Stimulated activated naive CD8-positive, alpha-beta T cell treated with anti-CD3 and anti-CD28 coated beads, Interleukin-15, Interleukin-2, amounts not matched to agents 100 U/mL and 50 U/mL, for 24 hours (primary cell): ENCODE results near the gene TMEM94.
"Not testable (repeated sequence)": the region's sequence is repeated elsewhere in the genome, so short reads cannot be mapped to it uniquely, and the experiment has no call there.

Source experiments
- ATAC-seq: fragments of 150-1000 bp; cut with Tn5 transposase; one replicate; pipeline ENCODE4 v1.10.0; 2021
- DNase-seq: peaks from one replicate; pipeline ENCODE4 v3.0.0; 2021

TMEM94 gene

DNA sequence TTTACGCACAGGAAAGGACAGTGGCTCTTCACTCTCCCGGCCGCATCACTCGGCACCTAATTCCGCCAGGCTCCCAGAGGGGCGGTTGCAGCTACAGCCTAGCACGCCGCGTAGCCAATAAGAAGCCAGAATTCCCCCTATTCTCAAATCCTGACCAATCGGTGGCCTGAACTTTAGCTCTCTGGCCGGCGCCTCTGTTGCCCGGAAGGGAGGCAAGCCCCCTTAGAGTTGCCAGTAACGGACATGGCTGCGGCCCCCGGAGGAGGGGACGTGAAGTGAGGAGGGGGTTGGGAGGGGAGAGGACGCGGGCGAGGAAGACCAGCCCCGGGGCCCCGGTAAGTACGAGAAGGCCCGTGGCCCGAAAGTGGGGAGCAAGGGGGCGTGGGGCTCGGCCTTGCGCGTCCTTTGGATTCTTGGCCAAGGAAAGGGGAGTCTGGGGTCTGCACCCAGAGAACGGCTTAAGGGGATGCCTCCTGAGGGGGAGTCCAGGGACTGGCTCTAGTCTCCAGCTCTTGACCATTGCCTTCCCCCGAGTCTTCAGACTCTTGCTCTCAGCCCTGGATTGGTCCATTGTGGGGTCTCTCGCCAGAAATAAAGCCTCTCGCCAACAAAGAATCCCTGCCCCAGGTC lies at the start of gene TMEM94:
Gene TMEM94, plus strand, starts transcription at position 219 of the 630 bp plus-strand sequence. CDS start 15,271 bp downstream, outside the sequence.
- peak; percentile 98 for ATAC-seq
- peak; percentile 89 for DNase-seq

DNA sequence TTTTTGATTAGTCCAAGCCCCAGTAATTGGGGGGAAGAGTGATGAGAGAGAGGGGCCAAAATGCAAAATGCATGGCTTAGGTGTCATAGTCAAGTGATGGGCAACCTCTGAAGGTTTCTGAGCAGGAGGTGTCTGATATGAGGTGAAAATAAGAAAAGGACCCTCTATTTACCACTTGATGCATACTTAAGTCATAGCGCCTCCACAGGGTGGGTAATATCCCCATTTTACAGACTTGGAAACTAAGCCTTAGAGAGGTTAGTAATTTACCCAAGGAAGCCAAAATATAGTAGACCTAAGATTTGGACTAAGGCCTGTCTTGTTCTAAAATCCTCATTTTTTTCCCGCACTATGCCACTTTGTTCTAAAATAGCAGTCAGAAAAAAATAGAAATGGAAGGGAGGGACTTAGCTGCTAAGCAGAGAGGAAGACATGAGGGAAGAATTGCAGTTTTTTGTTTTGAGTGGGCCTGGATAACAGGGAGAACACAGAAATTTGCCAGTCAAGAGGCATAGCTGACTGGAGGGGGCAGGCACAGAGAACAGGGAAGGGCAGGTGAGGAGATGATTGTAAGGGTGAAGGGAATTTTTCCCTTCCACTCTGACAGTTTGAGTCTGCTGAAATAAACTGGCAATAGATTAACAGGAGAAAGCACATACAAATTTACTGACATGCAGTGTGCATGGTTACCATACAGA lies 48.6 kb upstream of the TMEM94 start:
- DNase-seq, result no peak
- ATAC-seq, result no peak

DNA sequence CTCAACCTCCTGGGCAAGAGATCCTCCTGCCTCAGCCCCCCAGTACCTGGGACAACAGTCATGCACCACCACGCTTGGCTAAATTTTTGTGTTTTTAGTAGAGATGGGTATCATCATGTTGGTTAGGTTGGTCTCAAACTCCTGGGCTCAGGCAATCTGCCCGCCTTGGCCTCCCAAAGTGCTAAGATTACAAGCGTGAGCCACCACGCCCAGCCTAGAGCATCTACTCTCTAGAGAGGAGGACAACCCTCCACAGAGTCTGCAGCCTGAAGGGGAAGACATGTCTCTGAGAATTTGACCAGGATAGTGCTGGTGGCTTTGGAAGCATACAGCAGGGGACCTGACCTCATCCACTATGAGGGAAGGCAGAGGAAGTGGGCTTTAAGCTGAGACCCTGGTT lies 46.3 kb upstream of the TMEM94 start:
- DNase-seq, result no peak
- no peak for ATAC-seq

DNA sequence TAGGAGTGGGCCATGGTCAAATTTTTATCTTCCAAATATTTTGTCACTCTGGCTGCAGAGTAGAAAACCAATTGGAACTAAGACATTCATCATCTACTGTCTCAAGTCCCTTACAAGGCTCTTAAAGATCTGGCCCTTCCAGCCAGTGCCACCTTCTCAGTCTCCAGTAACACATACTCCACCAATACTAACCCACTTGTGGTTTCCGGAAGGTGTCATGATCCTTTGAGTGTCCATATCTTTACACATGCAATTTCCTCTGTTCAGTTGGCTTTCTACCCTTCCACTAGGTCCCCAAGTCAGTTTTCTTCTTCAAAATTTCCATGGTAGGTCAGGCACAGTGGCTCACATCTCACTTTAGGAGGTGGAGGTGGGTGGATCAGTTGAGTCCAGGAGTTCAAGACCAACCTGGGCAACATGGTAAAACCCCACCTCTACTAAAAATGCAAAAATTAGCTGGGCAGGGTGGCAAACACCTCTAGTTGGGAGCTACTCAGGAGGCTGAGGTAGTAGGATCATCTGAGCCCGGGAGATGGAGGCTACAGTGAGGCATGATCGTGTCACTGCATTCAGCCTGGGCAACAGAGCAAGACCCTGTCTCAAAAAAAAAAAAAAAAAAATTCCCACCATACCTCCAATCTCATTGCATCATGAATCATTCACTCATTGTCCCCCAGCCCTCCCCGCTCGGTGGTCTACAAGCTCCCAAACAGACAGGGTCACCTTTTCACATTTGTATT lies 44.9 kb upstream of the TMEM94 start:
- DNase-seq (no peak), ATAC-seq (no peak)

DNA sequence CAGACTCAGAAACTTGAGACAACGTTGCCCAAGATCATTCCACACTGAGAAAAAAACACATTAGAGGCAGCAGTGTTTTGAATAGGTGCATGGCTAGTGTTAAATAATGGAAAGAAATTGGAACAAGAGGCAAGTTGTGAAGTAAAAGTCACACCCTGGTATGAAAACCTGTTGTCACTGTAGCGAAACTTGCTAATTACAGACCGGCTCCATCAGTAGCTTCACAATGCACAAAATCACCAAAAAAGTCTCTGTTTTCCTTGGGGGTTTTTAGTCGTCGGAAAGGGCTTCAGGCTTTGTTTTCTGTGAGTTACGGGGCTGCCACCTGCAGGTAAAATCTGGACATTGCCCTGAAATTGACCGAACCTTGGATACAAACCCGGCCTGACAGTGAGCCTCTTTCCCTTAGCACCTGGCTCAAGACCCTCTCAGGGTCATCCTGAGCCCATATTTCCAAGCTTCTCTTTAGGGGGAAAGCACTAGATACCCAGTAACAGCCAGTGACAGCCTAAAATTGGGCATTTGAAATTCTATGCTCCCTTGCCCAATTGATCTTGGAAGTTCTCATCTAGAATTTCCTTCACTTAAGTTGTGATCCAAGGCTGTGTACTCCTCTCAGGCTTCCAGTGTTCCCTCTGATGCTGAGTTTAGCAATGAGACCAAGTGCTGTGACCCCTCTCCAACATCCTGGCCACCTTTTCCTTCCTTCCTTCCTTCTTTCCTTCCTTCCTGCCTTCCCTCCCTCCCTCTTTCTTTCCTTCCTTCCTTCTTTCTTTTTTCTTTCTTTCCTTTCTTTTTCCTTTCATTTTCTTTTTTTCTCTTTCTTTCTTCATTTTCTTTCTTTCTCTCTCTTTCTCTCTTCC lies 43.7 kb upstream of the TMEM94 start:
- ATAC-seq (peak; percentile 86), DNase-seq (peak; percentile 75)

DNA sequence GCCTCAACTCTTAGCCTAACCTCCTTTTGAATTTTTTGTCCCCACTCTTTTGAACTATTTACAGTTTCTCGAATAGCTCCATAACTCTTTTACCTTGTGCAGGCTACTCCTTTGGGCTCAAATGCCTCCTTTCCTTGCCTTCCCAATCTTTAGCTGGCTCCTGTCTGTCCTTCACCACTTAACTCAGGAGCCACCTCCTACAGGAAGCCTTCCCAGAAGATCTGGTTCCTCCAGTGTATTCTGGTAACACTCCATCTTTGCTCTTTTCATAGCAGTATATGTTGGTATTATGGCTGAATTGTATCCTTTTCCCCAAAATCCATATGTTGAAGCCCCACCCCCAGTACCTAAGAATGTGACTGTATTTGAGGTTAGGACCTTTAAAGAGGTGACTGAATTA lies 41.9 kb upstream of the TMEM94 start:
- DNase-seq, result no peak
- no peak for ATAC-seq

DNA sequence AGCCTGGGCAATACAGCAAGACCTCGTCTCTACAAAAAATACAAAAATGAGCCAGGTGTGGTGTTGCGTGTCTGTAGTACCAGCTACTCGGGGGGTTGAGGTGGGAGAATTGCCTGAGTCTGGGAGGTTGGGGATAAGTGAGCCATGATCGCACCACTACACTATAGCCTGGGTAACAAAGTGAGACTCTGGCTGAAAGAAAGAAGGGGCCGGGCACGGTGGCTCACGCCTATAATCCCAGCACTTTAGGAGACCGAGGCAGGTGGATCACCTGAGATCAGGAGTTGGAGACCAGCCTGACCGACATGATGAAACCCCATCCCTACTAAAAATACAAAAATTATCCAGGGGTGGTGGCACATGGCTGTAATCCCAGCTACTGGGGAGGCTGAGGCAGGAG lies 40.4 kb upstream of the TMEM94 start:
- ATAC-seq (no peak), DNase-seq (no peak)

DNA sequence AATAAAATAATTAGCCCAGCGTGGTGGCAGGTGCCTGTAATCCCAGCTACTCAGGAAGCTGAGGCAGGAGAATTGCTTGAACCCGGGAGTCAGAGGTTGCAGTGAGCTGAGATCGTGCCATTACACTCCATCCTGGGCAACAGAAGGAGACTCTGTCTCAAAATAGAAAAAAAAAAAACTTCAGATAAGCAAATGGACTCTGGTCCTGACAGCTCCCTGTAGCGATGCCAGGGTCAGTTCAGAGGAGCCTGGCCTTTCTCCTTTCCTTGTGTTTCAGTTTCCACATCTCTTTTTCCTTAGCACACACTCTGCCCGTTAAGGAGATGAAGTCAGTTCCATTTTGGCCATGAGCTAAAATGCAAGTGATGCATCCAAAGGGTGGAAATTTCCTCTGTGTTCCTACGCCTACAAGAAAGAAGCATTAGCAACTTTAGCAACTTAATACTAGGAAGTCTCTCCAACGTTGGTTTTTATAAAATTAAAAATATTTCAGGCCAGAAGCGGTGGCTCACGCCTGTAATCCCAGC lies 39.3 kb upstream of the TMEM94 start:
- DNase-seq (no peak), ATAC-seq (no peak)

DNA sequence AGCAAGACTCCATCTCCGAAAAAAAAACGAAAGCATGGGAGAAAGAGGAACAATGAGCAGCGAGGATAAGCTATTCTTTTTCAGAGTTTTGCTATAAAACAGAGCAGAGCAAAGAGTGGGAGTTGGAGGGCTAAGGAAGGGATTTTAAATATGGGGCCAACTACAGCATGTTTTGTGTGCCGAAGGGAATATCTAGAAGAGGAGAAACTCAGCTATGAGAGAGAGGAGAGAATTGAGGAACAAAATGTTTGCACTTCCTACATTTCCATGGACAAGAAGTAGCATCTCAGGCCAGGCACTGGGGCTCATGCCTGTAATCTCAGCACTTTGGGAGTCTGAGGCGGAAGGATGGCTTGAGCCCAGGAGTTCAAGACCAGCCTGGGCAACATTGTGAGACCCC lies 37.9 kb upstream of the TMEM94 start:
- no peak for ATAC-seq
- DNase-seq, result no peak

DNA sequence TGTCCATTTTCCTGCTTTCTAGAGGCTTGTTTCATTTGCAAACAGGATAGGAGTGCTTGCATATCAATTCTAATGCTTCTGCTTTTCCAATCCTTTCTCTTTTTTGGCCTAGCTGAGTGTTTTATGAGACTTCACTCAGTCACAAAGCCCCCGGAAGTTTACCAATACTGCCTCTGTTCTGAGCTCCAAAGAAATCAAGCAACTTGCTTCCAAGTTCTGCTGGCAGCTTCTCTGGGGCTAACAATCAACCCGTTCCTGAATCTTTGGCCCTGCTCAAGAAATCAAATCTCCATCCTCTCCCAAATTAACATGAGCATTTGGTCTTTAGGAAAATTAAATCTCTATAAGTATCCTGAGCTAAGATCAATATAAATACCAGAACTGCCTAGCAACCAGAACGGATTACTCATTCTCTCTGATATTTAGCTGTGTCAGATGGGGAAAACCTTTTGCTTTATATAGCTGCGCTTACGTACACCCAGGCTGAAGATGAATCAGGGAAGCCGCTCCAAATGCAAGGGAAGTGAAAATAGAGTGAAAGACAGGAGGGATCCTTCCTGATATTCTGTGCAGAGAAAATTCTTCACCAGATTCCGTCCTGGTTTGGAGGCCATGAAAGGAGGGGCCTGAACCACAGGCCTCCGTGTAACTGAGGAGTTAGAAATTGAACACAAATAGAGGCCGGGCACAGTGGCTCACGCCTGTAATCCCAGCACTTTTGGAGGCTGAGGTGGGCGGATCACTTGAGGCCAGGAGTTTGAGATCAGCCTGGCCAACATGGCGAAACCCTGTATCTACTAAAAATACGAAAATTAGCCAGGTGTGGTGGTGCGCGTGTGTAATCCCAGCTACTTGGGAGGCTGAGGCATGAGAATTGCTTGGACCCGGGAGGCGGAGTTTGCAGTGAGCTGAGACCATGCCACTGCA lies 27.6 kb upstream of the TMEM94 start:
- DNase-seq (no peak), ATAC-seq (no peak)

DNA sequence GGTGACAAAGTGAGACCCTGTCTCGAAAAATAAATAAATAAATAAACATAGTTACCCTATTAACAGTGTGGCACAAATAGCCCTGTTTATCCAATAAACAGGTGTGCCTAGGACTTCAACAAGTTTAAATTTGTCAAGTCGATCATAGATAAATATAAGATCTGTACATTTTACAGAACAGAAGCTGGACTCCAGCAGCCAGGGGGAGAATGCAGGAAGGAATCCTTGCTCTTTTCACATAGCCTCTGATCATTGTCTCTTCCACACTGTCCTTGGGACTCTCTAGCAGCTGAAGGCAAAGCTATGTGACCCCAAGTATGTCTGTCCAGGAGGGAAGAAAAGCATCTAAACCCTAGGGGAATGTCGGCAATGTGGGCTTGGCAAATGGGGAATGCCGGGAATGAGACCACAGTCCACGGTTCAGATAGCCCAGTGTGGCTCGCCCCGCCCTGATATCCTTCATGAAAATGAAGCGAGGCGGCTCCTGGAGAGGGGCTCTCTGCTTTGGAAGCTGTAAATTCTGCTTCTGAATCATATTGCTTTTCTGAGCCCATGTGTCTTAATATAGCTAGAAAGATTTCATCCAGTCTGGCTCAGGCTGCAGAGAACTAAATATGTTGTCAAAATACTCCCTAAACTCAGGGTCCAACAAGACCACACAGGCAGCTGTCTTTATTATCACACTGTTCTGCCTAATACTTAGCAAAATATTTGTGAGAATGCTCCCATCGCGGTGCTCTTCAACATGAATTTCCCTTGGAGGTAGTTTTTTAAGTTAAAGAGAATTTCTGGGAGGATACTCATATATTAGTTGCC lies 26.1 kb upstream of the TMEM94 start:
- ATAC-seq (no peak), DNase-seq (no peak)

DNA sequence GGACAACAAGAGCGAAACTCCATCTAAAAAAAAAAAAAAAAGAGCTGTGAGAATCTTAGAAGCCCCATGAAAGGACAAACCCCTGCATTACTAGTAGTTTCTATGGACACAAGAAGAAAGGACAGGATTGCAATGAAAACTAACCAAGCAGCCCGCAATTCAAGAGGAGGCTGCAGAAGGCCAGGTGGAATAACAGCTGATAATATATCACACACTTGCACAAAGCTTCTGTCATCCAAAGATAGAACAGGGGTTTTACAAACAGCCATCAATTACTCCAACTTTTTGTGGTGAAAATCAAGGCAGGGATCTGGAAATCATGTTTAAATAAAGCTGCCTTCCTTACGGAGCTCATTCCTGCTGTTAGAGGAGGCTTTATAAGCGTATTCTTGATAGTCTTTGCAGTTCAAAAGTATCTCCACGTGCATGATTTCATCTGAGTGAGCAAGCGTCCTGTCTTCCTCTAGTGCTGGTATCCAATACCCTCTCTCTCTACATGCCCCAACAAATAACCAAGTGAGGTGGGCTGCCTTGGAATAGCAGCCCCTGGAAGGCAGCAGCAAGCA lies 23.1 kb upstream of the TMEM94 start:
- ATAC-seq (no peak), DNase-seq (no peak)

DNA sequence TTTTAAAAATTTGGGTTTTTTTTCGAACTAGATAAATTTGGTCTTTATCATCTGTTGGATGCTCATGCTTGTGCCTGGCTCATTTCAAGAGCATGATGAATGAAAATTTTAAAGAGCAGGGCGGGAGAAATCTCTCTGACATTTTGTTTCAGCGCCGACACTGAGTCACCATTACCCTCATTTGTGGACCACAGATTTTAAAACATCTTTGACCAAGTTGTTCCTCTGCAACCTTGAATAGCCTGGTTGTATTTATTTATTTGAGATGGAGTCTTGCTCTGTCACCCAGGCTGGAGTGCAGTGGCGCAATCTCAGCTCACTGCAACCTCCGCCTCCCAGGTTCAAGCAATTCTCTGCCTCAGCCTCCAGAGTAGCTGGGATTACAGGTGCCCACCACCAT lies 22.0 kb upstream of the TMEM94 start:
- DNase-seq, ATAC-seq: not testable (repeated sequence)

DNA sequence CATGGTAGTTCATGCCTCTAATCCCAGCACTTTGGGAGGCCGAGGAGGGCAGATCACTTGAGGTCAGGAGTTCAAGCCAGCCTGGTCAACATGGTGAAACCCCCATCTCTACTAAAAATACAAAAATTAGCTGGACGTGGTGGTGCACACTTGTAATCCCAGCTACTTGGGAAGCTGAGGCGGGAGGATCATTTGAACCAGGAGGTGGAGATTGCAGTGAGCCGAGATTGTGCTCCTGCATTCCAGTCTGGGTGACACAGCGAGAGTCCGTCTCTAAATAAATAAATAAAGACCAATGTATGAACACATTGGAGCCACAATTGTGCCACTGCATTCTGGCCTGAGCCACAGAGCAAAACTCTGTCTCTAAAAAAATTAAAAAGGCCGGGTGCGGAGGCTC lies 19.0 kb upstream of the TMEM94 start:
- ATAC-seq, DNase-seq: not testable (repeated sequence)

DNA sequence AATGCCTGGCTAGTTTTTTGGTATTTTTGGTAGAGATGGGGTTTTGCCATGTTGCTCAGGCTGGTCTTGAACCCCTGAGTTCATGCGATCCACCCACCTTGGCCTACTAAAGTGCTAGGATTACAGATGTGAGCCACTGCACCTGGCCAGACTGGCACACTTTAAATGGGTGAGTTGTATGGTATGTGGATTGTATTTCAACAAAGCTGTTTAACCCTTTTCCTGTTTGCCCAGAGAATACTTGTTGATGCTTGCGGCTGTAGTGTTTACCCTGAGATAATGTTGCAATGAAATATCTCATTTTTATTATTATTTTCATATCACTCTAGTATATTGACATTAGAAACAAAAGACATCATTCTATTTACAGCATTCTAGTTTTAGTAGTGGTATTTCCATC lies 17.1 kb upstream of the TMEM94 start:
- DNase-seq, result no peak
- ATAC-seq, result no peak

DNA sequence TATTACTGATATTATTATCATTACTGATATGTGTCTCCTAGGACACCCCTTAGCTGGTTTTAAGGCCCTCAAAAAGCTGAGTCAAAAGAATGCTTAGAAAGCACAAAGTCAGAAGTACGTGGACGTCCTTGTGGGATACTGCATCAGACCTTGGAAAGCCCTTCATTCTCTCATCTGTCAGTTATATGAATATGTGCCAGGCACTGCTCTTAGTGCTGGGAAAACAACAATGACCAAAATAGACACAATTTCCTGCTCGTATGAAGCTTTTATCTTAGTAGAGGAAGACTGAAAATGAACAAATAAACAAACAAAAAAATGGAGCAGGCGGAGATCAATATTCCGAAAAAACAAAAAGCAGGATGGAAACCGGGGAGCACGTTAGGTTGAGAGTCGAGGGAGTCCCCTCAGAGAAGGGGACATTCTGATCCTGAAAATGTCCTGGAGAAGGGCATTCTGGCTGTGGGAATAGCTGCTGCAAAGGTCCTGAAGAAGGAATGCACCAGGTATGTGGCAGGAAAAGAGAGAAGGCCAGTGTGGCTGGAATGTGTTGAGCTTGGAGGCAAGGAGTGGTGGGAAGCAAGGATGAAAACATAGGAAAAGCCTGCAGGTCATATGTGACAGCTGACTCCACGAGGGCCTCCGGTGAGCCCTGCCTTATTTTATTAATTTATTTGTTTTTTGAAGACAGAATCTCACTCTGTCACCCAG lies 15.5 kb upstream of the TMEM94 start:
- DNase-seq, result no peak

DNA sequence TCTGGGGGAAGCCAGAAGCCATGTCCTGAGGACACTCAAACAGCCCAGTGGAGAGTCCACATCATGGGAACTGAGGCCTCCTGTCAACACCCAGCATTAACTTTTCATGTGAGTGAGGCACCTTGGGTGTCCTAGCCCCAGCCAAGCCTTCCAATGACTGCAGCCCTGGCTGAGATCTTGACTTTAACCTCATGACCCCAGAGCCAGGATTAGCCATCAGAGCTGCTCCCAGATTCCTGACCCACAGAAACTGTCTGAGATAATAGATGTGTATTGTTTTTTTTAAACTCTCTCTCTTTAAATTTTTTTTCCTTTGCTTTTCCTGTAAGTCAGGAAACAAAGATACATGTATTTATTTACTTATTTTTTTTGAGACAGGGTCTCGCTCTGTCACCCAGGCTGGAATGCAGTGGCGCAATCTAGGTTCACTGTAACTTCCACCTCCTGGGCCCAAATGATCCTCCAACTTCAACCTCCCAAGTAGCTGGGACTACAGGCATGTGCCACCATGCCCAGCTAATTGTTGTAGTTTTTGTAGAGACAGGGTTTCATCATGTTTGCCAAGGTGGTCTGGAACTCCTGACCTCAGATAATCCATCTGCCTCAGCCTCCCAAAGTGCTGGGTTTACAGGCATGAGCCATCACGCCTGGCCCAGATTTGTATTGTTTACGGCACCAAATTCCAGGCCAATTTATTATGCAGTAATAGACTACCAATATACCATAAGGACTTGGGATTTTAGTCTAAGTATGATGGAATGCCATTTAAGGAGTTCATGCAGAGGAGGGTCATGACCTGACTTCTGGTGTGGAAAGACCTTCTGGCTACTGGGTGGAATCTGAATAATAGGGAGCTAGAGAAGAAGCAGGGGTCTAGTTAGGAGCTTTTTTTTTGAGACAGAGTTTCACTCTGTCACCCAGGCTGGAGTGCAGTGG lies 14.0 kb upstream of the TMEM94 start:
- DNase-seq (no peak), ATAC-seq (no peak)

More for the DNA sequence above, 15.5 kb upstream of the TMEM94 start:
- ATAC-seq, result no peak

DNA sequence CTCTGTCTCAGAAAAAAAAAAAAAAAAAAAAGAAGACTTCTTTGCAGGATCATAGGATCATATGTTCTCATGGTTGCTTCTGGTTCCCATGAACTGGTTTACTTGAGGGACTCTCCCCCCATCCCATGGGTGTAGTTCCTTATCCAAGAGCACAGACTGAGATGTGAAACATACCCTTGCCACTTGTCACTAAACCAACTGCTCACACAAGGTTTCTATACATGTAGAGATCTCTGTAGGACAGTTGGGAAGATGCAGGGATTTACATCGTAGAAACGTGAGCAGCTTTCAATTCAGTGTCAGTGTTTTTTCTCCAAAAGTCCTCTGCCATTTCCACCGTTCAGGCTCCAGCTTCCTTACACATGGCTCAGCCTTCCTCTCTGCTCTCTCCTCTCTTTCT lies 11.1 kb upstream of the TMEM94 start:
- DNase-seq (no peak), ATAC-seq (no peak)
